ENCODE results near the gene DTWD2.

- TF ChIP-seq CTCF (IDR thresholded peaks at IDR 0.05; ENCODE audit: low read depth, low read length): no peak
- no peak for TF ChIP-seq EZH2phosphoT487 (IDR thresholded peaks at IDR 0.05; ENCODE audit: low read depth)
Measured at GRCh38 chr5:118981783-118982182, 6.6 kb downstream of the DTWD2 start.

Measured in OCI-LY3 (cell line).